Kidney glomerular epithelial cell (primary cell): ENCODE measurements around the gene PNMA8B.
"Not testable (repeated sequence)": the region's sequence is repeated elsewhere in the genome, so short reads cannot be mapped to it uniquely, and the experiment has no call there.

Experiments
- DNase-seq: peaks from one replicate; lab custom pipeline; 2025; lab: John Stamatoyannopoulos, UW

The PNMA8B gene

GRCh38 chr19:46514589-46515289, 19.1 kb upstream of the PNMA8B start:
- DNase-seq, result no peak

GRCh38 chr19:46513461-46514236, 18.0 kb upstream of the PNMA8B start:
- DNase-seq, result peak; percentile 50

- DNase-seq, result no peak
Observed at GRCh38 chr19:46511237-46511636, 15.6 kb upstream of the PNMA8B start.

GRCh38 chr19:46508206-46508605, 12.5 kb upstream of the PNMA8B start:
- DNase-seq, result no peak

GRCh38 chr19:46503848-46504453, 8.3 kb upstream of the PNMA8B start:
- no peak for DNase-seq

GRCh38 chr19:46502891-46503290, 7.2 kb upstream of the PNMA8B start:
- no peak for DNase-seq

- no peak for DNase-seq
Observed at GRCh38 chr19:46499692-46500091, 4.0 kb upstream of the PNMA8B start.

- DNase-seq, result no peak
Observed at GRCh38 chr19:46497773-46498172, 2.1 kb upstream of the PNMA8B start.

- DNase-seq, result not testable (repeated sequence)
Observed at GRCh38 chr19:46496886-46497285, 1.2 kb upstream of the PNMA8B start.

GRCh38 chr19:46496304-46496703, 637 bp upstream of the PNMA8B start:
- DNase-seq, result no peak

- no peak for DNase-seq
Observed at GRCh38 chr19:46494941-46495785, 504 bp downstream of the PNMA8B start.

GRCh38 chr19:46494146-46494940, 1.3 kb downstream of the PNMA8B start:
- no peak for DNase-seq

GRCh38 chr19:46493236-46494145, 2.2 kb downstream of the PNMA8B start:
- no peak for DNase-seq

GRCh38 chr19:46492841-46493235, 2.8 kb downstream of the PNMA8B start:
- DNase-seq, result no peak

GRCh38 chr19:46491975-46492682, 3.5 kb downstream of the PNMA8B start:
- DNase-seq, result no peak

GRCh38 chr19:46490774-46491173, 4.9 kb downstream of the PNMA8B start:
- no peak for DNase-seq

GRCh38 chr19:46489445-46490272, 6.0 kb downstream of the PNMA8B start:
- peak; percentile 42 for DNase-seq

- no peak for DNase-seq
Observed at GRCh38 chr19:46488551-46488950, 7.1 kb downstream of the PNMA8B start.
